PC-9 (cell line): ENCODE data around the gene SALL2. TPM values are rescaled to one million over a fixed set of nuclear protein-coding genes. Genes with fewer than 3 reads are reported as not detected.

Experiments used
- BruUV-seq: library from RNA; stranded (reverse); fragments of 400-500 nt; replicated peaks from 2 replicates; lab custom pipeline; 2021; lab: Mats Ljungman, UMichigan
- CTCF ChIA-PET: fragments of 300-600 bp; sonication (Branson Sonifier 250); formaldehyde crosslinking; loops from one replicate; lab custom pipeline; 2022; ENCODE audit warnings: antibody characterized with exemption; lab: Charles Lee
- POLR2A ChIA-PET: fragments of 300-600 bp; sonication (Branson Sonifier 250); formaldehyde crosslinking; loops from one replicate; lab custom pipeline; 2022; ENCODE audit warnings: antibody characterized with exemption; ENCODE audit not compliant: unreplicated experiment; lab: Charles Lee
- DNase-seq, 2 experiments: peaks; one replicate each; pipeline versions ENCODE4 v3.0.0 to v3.0.0-alpha.2; 2015 to 2022; ENCODE audit warnings: mixed read lengths in 1 of 2
- H2AFZ ChIP-seq: fragments of 200-600 bp; sonication (generic); 2 replicates; pipeline ENCODE4 v1.8.1; 2017; ENCODE audit warnings: antibody characterized with exemption
- H3F3A ChIP-seq: fragments of 200-600 bp; sonication (generic); 2 replicates; pipeline ENCODE4 v1.8.1; 2017; ENCODE audit warnings: antibody characterized with exemption, mild to moderate bottlenecking, low read depth; ENCODE audit not compliant: insufficient read depth
- H3K27ac ChIP-seq: fragments of 200-600 bp; sonication (generic); 2 replicates; pipeline ENCODE4 v1.6.1; 2016; ENCODE audit warnings: mixed run types
- H3K27me3 ChIP-seq: fragments of 200-600 bp; sonication (generic); 2 replicates; pipeline ENCODE4 v1.6.1; 2016; ENCODE audit warnings: low read depth, mixed run types; ENCODE audit not compliant: insufficient read depth
- H3K36me3 ChIP-seq: fragments of 200-600 bp; sonication (generic); 2 replicates; pipeline ENCODE4 v1.6.1; 2016; ENCODE audit warnings: low read depth, mixed run types
- H3K4me1 ChIP-seq: fragments of 200-600 bp; sonication (generic); replicated peaks from 2 replicates; pipeline ENCODE4 v1.6.1; 2016; ENCODE audit warnings: mixed run types; ENCODE audit not compliant: insufficient read depth
- H3K4me2 ChIP-seq: fragments of 200-600 bp; sonication (generic); 2 replicates; pipeline ENCODE4 v1.6.1; 2017; ENCODE audit warnings: mixed run types
- H3K4me3 ChIP-seq: fragments of 200-600 bp; sonication (generic); 2 replicates; pipeline ENCODE4 v1.6.1; 2016; ENCODE audit warnings: mixed run types
- H3K79me2 ChIP-seq: fragments of 200-600 bp; sonication (generic); 2 replicates; pipeline ENCODE4 v1.6.1; 2017; ENCODE audit warnings: low read depth, mixed run types
- H3K9me2 ChIP-seq: fragments of 200-600 bp; sonication (generic); 2 replicates; pipeline ENCODE4 v1.8.1; 2017; ENCODE audit warnings: mild to moderate bottlenecking; ENCODE audit not compliant: insufficient read depth
- H3K9me3 ChIP-seq: fragments of 200-600 bp; sonication (generic); 2 replicates; pipeline ENCODE4 v1.8.1; 2016; ENCODE audit warnings: low read depth; ENCODE audit not compliant: insufficient read depth
- H4K20me1 ChIP-seq: fragments of 200-600 bp; sonication (generic); 2 replicates; pipeline ENCODE4 v1.8.1; 2017; ENCODE audit not compliant: insufficient read depth
- CTCF ChIP-seq: fragments of 200-600 bp; sonication (generic); conservative IDR thresholded peaks from 2 replicates; pipeline ENCODE4 v1.6.1; 2017; ENCODE audit warnings: mixed run types, antibody characterized with exemption, mild to moderate bottlenecking, moderate library complexity
- EZH2 ChIP-seq: fragments of 200-600 bp; sonication (generic); IDR thresholded peaks from 2 replicates; pipeline ENCODE4 v1.8.0; 2017; ENCODE audit warnings: antibody characterized with exemption, low read depth
- intact Hi-C: fragments of 100-400 bp; cut with micrococcal nuclease; formaldehyde crosslinking; loops from one replicate; pipeline ENCODE4 v1.10.0; 2022; ENCODE audit not compliant: unreplicated experiment
- total RNA-seq: library from RNA; stranded (reverse); gene quantifications from 2 replicates; pipeline ENCODE4 v1.2.3, GENCODE V29; 2021

Gene SALL2
- total RNA-seq, 1 experiment from 2014 or later = 10.9 TPM

GRCh38 chr14:21529515-21529914 lies 3.4 kb upstream of the SALL2 start:
- no peaks in the 10 kb centered on the region for H4K20me1 ChIP-seq
- POLR2A ChIA-PET = no interaction called here
- DNase-seq = no peak
- intact Hi-C loops = no loop called here
- no peak overlapping the region for H3K4me3 ChIP-seq
- H3K27me3 ChIP-seq = no peaks in the 10 kb centered on the region
- peaks cover 21% of the 10 kb centered on the region for H3K4me1 ChIP-seq
- H3K36me3 ChIP-seq = no peaks in the 10 kb centered on the region
- TF ChIP-seq EZH2 (no peak), CTCF (no peak)
- CTCF ChIA-PET = interaction anchor here (0.6 kb wide), 1 partner anchor 12 kb away, joined by 5 read pairs; no protein-coding TSS in a partner anchor
- no peaks in the 10 kb centered on the region for H3K9me2 ChIP-seq
- H2AFZ ChIP-seq = no peak overlapping the region
- H3K27ac ChIP-seq = peak overlapping the region; percentile 64
- H3K9me3 ChIP-seq = no peaks in the 10 kb centered on the region
- peaks cover 14% of the 10 kb centered on the region; the same call in 1 of the 2 replicates for H3F3A ChIP-seq
- BruUV-seq = no TSS peak
- H3K4me2 ChIP-seq = peak overlapping the region; percentile 49
- H3K79me2 ChIP-seq = no peaks in the 10 kb centered on the region

- DNase-seq = peak in 1 of 2 experiments; percentile 55
- Histone ChIP-seq H3K27ac (peak overlapping the region; percentile 64), H3K9me2 (no peaks in the 10 kb centered on the region), H3K4me1 (peaks cover 21% of the 10 kb centered on the region), H3K27me3 (no peaks in the 10 kb centered on the region), H3K36me3 (no peaks in the 10 kb centered on the region), H3F3A (peaks cover 14% of the 10 kb centered on the region; the same call in 1 of the 2 replicates), H3K4me2 (peak overlapping the region; percentile 49), H4K20me1 (no peaks in the 10 kb centered on the region), H2AFZ (peak overlapping the region; percentile 9; the same call in 1 of the 2 replicates), H3K4me3 (no peak overlapping the region; the same call in 1 of the 2 replicates), H3K9me3 (no peaks in the 10 kb centered on the region), H3K79me2 (no peaks in the 10 kb centered on the region)
- BruUV-seq = no TSS peak
- TF ChIP-seq EZH2 (no peak), CTCF (no peak)
- ChIA-PET CTCF (interaction anchor here (0.6 kb wide), 1 partner anchor 11 kb away, joined by 5 read pairs; no protein-coding TSS in a partner anchor), POLR2A (interaction anchor here (0.6 kb wide), 2 partner anchors 65 to 311 kb away, joined by 4 to 6 read pairs; no protein-coding TSS in a partner anchor)
- intact Hi-C loops = loop anchor here (1.0 kb wide), 1 partner anchor 17 kb away; the partner anchor contains the start of gene METTL3
Measured at GRCh38 chr14:21528381-21529348, 2.5 kb upstream of the SALL2 start.

- ChIA-PET POLR2A (no interaction called here), CTCF (interaction anchor here (0.6 kb wide), 1 partner anchor 27 kb away, joined by 13 read pairs; no protein-coding TSS in a partner anchor)
- intact Hi-C loops = no loop called here
- peaks cover 14% of the 10 kb centered on the region; the same call in 1 of the 2 replicates for H3F3A ChIP-seq
- no peaks in the 10 kb centered on the region for H3K27me3 ChIP-seq
- no peak overlapping the region for H2AFZ ChIP-seq
- H3K9me3 ChIP-seq = no peaks in the 10 kb centered on the region
- H3K27ac ChIP-seq = no peak overlapping the region
- peaks cover 21% of the 10 kb centered on the region for H3K4me1 ChIP-seq
- no peaks in the 10 kb centered on the region for H4K20me1 ChIP-seq
- TF ChIP-seq CTCF (no peak), EZH2 (no peak)
- H3K9me2 ChIP-seq = no peaks in the 10 kb centered on the region
- BruUV-seq = no TSS peak
- DNase-seq = no peak
- H3K4me2 ChIP-seq = no peak overlapping the region
- no peaks in the 10 kb centered on the region for H3K79me2 ChIP-seq
- no peaks in the 10 kb centered on the region for H3K36me3 ChIP-seq
- no peak overlapping the region for H3K4me3 ChIP-seq
Measured at GRCh38 chr14:21527318-21527679, 1.2 kb upstream of the SALL2 start.
